Endodermal cell (in vitro differentiated cells): ENCODE data around the gene NOC4L. TPM values are rescaled to one million over a fixed set of nuclear protein-coding genes. Genes with fewer than 3 reads are reported as not detected.

Experiments
- DNase-seq: peaks from one replicate; pipeline ENCODE4 v3.0.0-alpha.2; 2017
- H3K27ac ChIP-seq: 2 replicates; pipeline ENCODE4 v1.5.1; 2013; ENCODE audit warnings: mild to moderate bottlenecking, low read depth, low read length, moderate library complexity
- H3K27me3 ChIP-seq: 2 replicates; pipeline ENCODE4 v1.6.1; 2013; ENCODE audit warnings: mild to moderate bottlenecking, low read length, moderate library complexity; ENCODE audit not compliant: insufficient read depth, control insufficient read depth, poor library complexity, severe bottlenecking
- H3K36me3 ChIP-seq: 2 replicates; pipeline ENCODE4 v1.7.0; 2013; ENCODE audit warnings: mild to moderate bottlenecking, low read length, moderate library complexity; ENCODE audit not compliant: control insufficient read depth, insufficient read depth
- H3K4me1 ChIP-seq: one replicate; pipeline ENCODE4 v1.7.0; 2013; ENCODE audit warnings: low read length; ENCODE audit not compliant: control insufficient read depth, insufficient read depth
- H3K4me3 ChIP-seq: 2 replicates; pipeline ENCODE4 v1.5.1; 2013; ENCODE audit warnings: mild to moderate bottlenecking, low read length, moderate library complexity
- H3K9ac ChIP-seq: 2 replicates; pipeline ENCODE4 v1.6.1; 2013; ENCODE audit warnings: mild to moderate bottlenecking, low read length, moderate library complexity; ENCODE audit not compliant: poor library complexity, severe bottlenecking; ENCODE audit errors: extremely low read depth
- H3K9me3 ChIP-seq: 2 replicates; pipeline ENCODE4 v1.6.1; 2013; ENCODE audit warnings: mild to moderate bottlenecking, low read length, moderate library complexity; ENCODE audit not compliant: control insufficient read depth
- H3K27ac Mint-ChIP-seq: 2 replicates; pipeline ENCODE4 v1.8.0; 2020; ENCODE audit warnings: mixed read lengths
- H3K27me3 Mint-ChIP-seq: 2 replicates; pipeline ENCODE4 v1.8.0; 2021; ENCODE audit warnings: mild to moderate bottlenecking, mixed read lengths; ENCODE audit not compliant: insufficient read depth
- H3K36me3 Mint-ChIP-seq: 2 replicates; pipeline ENCODE4 v1.8.0; 2020; ENCODE audit warnings: low read depth, mixed read lengths
- H3K4me1 Mint-ChIP-seq: 2 replicates; pipeline ENCODE4 v1.8.0; 2020; ENCODE audit warnings: mixed read lengths
- H3K4me3 Mint-ChIP-seq: 2 replicates; pipeline ENCODE4 v1.8.0; 2020; ENCODE audit warnings: mild to moderate bottlenecking, moderate library complexity, mixed read lengths
- H3K9me3 Mint-ChIP-seq: 2 replicates; pipeline ENCODE4 v1.8.0; 2020; ENCODE audit warnings: mild to moderate bottlenecking, mixed read lengths
- WGBS, 2 experiments: methylation state at CpG; one replicate each; pipeline versions ENCODE4 v1.1.5 to v1.1.7; 2013; ENCODE audit warnings: missing lambda C conversion rate in 2 of 2, mixed read lengths in 1 of 2; ENCODE audit not compliant: insufficient coverage in 1 of 2, insufficient read length in 1 of 2; 5-methylcytosine and 5-hydroxymethylcytosine counted together
- total RNA-seq, 2 donors: library from RNA; stranded (reverse); fragmentation: NEBNext Ultra II Directional in 1 of 2; extraction: Animal tissue kit (Norgen Biotek cat#: 25700) in 1 of 2; gene quantifications; 2 replicates in 1 of 2; 3 replicates in 1 of 2; pipeline ENCODE4 v1.2.1, GENCODE V29; 2021
- TF ChIP-seq, protein P1 (sequence below): fragments of 200-600 bp; sonication (generic); conservative IDR thresholded peaks from 2 replicates; pipeline ENCODE4 v1.5.0; 2021; ENCODE audit warnings: antibody characterized with exemption, mild to moderate bottlenecking

Gene NOC4L
- total RNA-seq, 2 donors from 2014 or later = 22.7 to 32.7 TPM

DNA sequence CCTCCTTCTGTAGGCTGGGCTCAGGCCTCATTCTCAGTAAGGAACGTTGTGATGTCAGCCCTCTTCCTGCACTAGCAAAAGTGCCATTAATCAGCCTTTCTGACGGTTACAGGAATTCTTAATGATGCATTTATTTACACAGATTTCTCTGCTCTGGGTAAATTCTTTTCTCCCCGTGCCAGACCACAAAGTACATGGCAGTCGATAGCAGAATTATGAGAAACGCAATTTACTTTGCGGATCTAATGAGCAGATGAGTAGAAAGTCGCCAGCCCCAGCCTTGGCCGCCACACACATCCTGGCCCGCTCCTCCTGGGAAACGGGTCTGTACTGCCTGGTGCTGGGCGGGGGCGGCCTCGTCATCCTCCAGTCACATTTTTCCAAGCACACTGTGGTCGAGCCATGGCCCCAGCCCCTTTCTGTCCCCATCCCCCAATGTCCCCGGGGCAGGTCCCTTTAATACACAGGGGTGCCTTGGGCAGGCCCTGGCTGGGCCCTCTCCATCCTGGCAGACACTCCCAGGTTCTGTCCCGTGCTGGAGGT lies 25.9 kb downstream of the NOC4L start:
- no peak overlapping the region for H3K4me3 ChIP-seq
- no peak overlapping the region for H3K9ac ChIP-seq
- H3K4me3 Mint-ChIP-seq = no peak overlapping the region
- WGBS, 2 experiments = 75 to 84% methylated on average over 11 to 16 of the region's 16 CpGs
- H3K4me1 ChIP-seq = no peaks in the 10 kb centered on the region
- DNase-seq = no peak
- no peak overlapping the region for H3K27ac ChIP-seq
- H3K36me3 Mint-ChIP-seq = no peaks in the 10 kb centered on the region
- H3K27ac Mint-ChIP-seq = no peak overlapping the region
- H3K36me3 ChIP-seq = no peaks in the 10 kb centered on the region
- H3K27me3 Mint-ChIP-seq = peaks cover 29% of the 10 kb centered on the region
- H3K9me3 ChIP-seq = no peaks in the 10 kb centered on the region
- TF ChIP-seq, protein P1, sequence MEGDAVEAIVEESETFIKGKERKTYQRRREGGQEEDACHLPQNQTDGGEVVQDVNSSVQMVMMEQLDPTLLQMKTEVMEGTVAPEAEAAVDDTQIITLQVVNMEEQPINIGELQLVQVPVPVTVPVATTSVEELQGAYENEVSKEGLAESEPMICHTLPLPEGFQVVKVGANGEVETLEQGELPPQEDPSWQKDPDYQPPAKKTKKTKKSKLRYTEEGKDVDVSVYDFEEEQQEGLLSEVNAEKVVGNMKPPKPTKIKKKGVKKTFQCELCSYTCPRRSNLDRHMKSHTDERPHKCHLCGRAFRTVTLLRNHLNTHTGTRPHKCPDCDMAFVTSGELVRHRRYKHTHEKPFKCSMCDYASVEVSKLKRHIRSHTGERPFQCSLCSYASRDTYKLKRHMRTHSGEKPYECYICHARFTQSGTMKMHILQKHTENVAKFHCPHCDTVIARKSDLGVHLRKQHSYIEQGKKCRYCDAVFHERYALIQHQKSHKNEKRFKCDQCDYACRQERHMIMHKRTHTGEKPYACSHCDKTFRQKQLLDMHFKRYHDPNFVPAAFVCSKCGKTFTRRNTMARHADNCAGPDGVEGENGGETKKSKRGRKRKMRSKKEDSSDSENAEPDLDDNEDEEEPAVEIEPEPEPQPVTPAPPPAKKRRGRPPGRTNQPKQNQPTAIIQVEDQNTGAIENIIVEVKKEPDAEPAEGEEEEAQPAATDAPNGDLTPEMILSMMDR = no peak
- H3K9me3 Mint-ChIP-seq = peaks cover 2% of the 10 kb centered on the region
- H3K27me3 ChIP-seq = no peaks in the 10 kb centered on the region
- peaks cover 5% of the 10 kb centered on the region for H3K4me1 Mint-ChIP-seq

DNA sequence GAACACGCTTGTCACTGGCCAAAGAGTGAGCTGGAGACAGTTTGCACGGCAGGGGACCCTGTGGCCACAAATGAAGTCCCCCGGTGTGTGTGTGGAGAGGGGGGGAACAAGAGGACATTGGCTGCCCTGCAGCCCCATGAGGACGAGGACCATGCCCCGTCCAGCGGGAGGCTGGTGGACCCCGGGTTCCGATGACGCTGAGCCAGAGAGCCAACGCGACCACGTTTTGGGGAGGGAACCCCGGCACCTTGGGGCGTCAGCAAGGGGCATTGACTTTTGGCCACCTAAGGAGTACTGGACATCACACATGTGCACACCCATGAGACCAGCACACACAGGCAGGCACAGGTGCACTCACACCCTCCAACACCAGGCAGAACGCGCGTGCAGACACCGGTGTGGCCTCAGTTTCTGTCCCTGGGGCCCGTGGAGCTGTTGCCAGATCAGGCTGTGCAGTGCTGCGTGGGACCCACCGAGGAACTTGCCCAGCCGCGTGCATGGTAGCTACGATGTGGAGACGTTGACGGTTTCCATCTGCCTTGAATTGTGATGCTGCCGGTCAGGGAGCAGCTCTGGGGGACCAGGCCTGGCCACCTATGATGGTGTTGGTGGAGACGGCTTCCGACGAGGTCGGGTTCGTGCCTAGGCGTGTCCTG lies 26.5 kb downstream of the NOC4L start:
- TF ChIP-seq, protein P1 = no peak
- no peak overlapping the region for H3K4me3 Mint-ChIP-seq
- H3K9me3 Mint-ChIP-seq = peaks cover 2% of the 10 kb centered on the region
- peaks cover 5% of the 10 kb centered on the region for H3K4me1 Mint-ChIP-seq
- H3K27ac Mint-ChIP-seq = no peak overlapping the region
- Histone ChIP-seq H3K27me3 (no peaks in the 10 kb centered on the region), H3K36me3 (no peaks in the 10 kb centered on the region), H3K9me3 (no peaks in the 10 kb centered on the region), H3K4me3 (no peak overlapping the region), H3K27ac (no peak overlapping the region), H3K9ac (no peak overlapping the region), H3K4me1 (no peaks in the 10 kb centered on the region)
- H3K27me3 Mint-ChIP-seq = peaks cover 29% of the 10 kb centered on the region
- DNase-seq = no peak
- 83 to 89% methylated on average over 21 to 33 of the region's 33 CpGs for WGBS, 2 experiments
- H3K36me3 Mint-ChIP-seq = no peaks in the 10 kb centered on the region

DNA sequence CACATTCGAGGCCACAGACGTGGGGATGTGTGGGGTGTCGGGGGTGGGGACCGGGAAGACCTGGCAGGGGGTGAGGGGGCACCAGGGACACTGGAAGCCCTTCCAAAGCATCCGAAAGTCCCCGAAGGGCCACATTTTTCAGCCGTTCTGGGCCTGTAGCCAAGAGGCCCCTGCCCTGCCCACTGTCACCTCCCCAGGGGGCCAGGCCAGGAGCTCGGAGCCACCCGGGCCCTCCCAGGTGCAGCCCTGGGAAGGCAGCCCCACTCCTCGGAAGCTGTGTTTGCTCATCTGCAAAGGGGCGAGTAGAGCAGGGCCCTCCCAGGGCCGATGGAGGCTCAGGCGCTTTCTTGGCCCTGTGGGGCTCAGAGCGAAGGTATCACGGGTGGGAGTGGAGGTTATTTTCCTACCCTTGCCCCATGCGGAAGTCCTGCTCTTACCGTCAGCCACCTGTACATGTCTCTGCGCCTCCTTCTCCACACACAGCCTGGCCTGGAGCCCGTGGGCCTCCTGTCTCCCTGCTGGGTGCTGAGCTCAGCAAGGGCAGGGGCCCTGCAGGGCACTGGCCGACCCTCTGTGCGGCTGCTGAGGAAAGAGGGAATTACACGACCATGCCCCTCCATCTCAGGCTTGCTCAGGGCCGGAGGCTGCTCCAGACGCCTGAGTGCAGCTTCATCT lies 27.2 kb downstream of the NOC4L start:
- no peaks in the 10 kb centered on the region for H3K4me1 ChIP-seq
- Mint-ChIP-seq H3K27ac (no peak overlapping the region), H3K4me1 (peaks cover 5% of the 10 kb centered on the region), H3K27me3 (peaks cover 29% of the 10 kb centered on the region), H3K36me3 (no peaks in the 10 kb centered on the region), H3K9me3 (peaks cover 2% of the 10 kb centered on the region), H3K4me3 (no peak overlapping the region)
- no peak overlapping the region for H3K9ac ChIP-seq
- WGBS, 2 experiments = 84 to 89% methylated on average over 17 to 24 of the region's 24 CpGs
- H3K36me3 ChIP-seq = no peaks in the 10 kb centered on the region
- TF ChIP-seq, protein P1 = no peak
- H3K4me3 ChIP-seq = no peak overlapping the region
- H3K27ac ChIP-seq = no peak overlapping the region
- no peaks in the 10 kb centered on the region for H3K9me3 ChIP-seq
- DNase-seq = no peak
- no peaks in the 10 kb centered on the region for H3K27me3 ChIP-seq
